ENCODE data around the gene FIGN. TPM values are rescaled to one million over a fixed set of nuclear protein-coding genes. Genes with fewer than 3 reads are reported as not detected.

Gene FIGN
- total RNA-seq, 1 experiment from 2014 or later = not detected

DNA sequence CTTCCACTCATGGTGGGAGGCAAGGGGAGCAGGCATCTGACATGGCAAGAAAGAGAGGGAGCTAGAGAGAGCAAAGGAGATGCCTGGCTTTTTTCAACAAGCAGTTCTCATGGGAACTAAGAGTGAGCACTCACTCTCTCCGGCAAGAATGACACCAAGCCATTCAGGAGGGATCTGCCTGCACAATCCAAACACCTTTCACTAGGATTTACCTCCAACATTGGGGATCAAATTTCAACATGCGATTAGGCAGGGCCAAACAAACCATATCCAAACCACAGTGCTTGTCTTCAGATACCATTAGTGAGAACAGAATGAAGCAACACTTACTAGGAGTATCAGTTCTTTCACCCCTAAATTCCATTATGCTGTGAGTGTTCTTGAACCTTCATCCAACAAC is 77.3 kb downstream of the FIGN start:
- ATAC-seq = no peak
- Histone ChIP-seq H3K4me1 (ENCODE audit: control insufficient read depth in 1 of 2, insufficient read depth in 2 of 2, low read length in 2 of 2) (no peaks in the 10 kb centered on the region), H3K79me2 (ENCODE audit: insufficient read depth, low read length) (no peaks in the 10 kb centered on the region), H3K27ac (ENCODE audit: low read depth, low read length) (no peak overlapping the region), H3K9me3 (ENCODE audit: control insufficient read depth in 1 of 2, insufficient read depth in 1 of 2, low read depth in 1 of 2, low read length in 2 of 2) (no peaks in the 10 kb centered on the region), H3K9ac (ENCODE audit: low read length) (no peak overlapping the region), H4K20me1 (ENCODE audit: insufficient read depth) (no peaks in the 10 kb centered on the region), H3K4me3 (replicated peaks in 1 of 2; ENCODE audit: low read depth in 1 of 2, low read length in 2 of 2) (no peak overlapping the region), H3K36me3 (ENCODE audit: control insufficient read depth in 1 of 2, insufficient read depth in 2 of 2, low read length in 2 of 2) (no peaks in the 10 kb centered on the region), H3K9me2 (ENCODE audit: insufficient read depth) (no peaks in the 10 kb centered on the region), H3K27me3 (ENCODE audit: insufficient read depth, low read length) (peaks cover 35% of the 10 kb centered on the region), H3K4me2 (ENCODE audit: low read length) (no peak overlapping the region), H2AFZ (ENCODE audit: low read depth, low read length, poor library complexity, severe bottlenecking) (no peak overlapping the region)
- ChIA-PET RAD21 (ENCODE audit: low non-redundant PET in 1 of 2, low total read pairs in 2 of 2, uncharacterized antibody in 2 of 2, unreplicated experiment in 2 of 2) (no interaction called here), CTCF (no interaction called here), POLR2A (no interaction called here)
- no TSS peak for BruUV-seq (replicated peaks)
- intact Hi-C loops (cut with micrococcal nuclease) = no loop called here
- no peak for DNase-seq (ENCODE audit: low read depth, low spot score)
- TF ChIP-seq ZFX (IDR thresholded peaks at IDR 0.05) (no peak), EGR1 (IDR thresholded peaks at IDR 0.05; ENCODE audit: low read depth) (no peak), RAD21 (IDR thresholded peaks at IDR 0.05; ENCODE audit: low read depth) (no peak), ZNF274 (IDR thresholded peaks at IDR 0.05; ENCODE audit: low read depth, low read length) (no peak), ZBTB33 (IDR thresholded peaks at IDR 0.05; ENCODE audit: extremely low read depth, insufficient replicate concordance, low read length) (no peak), JUND (IDR thresholded peaks at IDR 0.05) (no peak), EZH2phosphoT487 (IDR thresholded peaks at IDR 0.05; ENCODE audit: borderline replicate concordance) (no peak), POLR2AphosphoS5 (IDR thresholded peaks at IDR 0.05; ENCODE audit: low read depth, low read length) (no peak), POLR2A (IDR thresholded peaks at IDR 0.05; ENCODE audit: borderline replicate concordance, extremely low read depth, insufficient read depth, insufficient read length) (no peak), FOSL1 (IDR thresholded peaks at IDR 0.05; ENCODE audit: low read depth) (no peak), CEBPB (IDR thresholded peaks at IDR 0.05; ENCODE audit: low read depth) (no peak), SRF (IDR thresholded peaks at IDR 0.05; ENCODE audit: low read depth) (no peak), CBX3 (IDR thresholded peaks at IDR 0.05; ENCODE audit: low read depth) (no peak), SP1 (IDR thresholded peaks at IDR 0.05; ENCODE audit: low read depth) (no peak), EZH2 (IDR thresholded peaks at IDR 0.05) (no peak)
- TF ChIP-seq, protein P1, sequence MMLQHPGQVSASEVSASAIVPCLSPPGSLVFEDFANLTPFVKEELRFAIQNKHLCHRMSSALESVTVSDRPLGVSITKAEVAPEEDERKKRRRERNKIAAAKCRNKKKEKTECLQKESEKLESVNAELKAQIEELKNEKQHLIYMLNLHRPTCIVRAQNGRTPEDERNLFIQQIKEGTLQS (IDR thresholded peaks at IDR 0.05) = no peak
- TF ChIP-seq, protein P2, sequence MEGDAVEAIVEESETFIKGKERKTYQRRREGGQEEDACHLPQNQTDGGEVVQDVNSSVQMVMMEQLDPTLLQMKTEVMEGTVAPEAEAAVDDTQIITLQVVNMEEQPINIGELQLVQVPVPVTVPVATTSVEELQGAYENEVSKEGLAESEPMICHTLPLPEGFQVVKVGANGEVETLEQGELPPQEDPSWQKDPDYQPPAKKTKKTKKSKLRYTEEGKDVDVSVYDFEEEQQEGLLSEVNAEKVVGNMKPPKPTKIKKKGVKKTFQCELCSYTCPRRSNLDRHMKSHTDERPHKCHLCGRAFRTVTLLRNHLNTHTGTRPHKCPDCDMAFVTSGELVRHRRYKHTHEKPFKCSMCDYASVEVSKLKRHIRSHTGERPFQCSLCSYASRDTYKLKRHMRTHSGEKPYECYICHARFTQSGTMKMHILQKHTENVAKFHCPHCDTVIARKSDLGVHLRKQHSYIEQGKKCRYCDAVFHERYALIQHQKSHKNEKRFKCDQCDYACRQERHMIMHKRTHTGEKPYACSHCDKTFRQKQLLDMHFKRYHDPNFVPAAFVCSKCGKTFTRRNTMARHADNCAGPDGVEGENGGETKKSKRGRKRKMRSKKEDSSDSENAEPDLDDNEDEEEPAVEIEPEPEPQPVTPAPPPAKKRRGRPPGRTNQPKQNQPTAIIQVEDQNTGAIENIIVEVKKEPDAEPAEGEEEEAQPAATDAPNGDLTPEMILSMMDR (IDR thresholded peaks at IDR 0.05 in 2 of 3, conservative IDR thresholded peaks at IDR 0.05 in 1 of 3; ENCODE audit: borderline replicate concordance in 1 of 3, insufficient read depth in 1 of 3, low read depth in 2 of 3, low read length in 2 of 3) = no peak

Measured in HCT116 (cell line).